ENCODE data around the gene TMPO.
A peak's percentile ranks its signal among the peaks of the same experiment; 100 is the strongest.
"Not testable (repeated sequence)": the region's sequence is repeated elsewhere in the genome, so short reads cannot be mapped to it uniquely, and the experiment has no call there.

Gene TMPO, protein sequence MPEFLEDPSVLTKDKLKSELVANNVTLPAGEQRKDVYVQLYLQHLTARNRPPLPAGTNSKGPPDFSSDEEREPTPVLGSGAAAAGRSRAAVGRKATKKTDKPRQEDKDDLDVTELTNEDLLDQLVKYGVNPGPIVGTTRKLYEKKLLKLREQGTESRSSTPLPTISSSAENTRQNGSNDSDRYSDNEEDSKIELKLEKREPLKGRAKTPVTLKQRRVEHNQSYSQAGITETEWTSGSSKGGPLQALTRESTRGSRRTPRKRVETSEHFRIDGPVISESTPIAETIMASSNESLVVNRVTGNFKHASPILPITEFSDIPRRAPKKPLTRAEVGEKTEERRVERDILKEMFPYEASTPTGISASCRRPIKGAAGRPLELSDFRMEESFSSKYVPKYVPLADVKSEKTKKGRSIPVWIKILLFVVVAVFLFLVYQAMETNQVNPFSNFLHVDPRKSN

GRCh38 chr12:98515287-98516110, at the start of gene TMPO:
Gene TMPO, plus strand, starts transcription at chr12:98515590. Its CDS starts 278 bp downstream, at chr12:98515868.
- DNase-seq, result peak; percentile 99

GRCh38 chr12:98465950-98466602, 49.3 kb upstream of the TMPO start:
- no peak for DNase-seq

DNA sequence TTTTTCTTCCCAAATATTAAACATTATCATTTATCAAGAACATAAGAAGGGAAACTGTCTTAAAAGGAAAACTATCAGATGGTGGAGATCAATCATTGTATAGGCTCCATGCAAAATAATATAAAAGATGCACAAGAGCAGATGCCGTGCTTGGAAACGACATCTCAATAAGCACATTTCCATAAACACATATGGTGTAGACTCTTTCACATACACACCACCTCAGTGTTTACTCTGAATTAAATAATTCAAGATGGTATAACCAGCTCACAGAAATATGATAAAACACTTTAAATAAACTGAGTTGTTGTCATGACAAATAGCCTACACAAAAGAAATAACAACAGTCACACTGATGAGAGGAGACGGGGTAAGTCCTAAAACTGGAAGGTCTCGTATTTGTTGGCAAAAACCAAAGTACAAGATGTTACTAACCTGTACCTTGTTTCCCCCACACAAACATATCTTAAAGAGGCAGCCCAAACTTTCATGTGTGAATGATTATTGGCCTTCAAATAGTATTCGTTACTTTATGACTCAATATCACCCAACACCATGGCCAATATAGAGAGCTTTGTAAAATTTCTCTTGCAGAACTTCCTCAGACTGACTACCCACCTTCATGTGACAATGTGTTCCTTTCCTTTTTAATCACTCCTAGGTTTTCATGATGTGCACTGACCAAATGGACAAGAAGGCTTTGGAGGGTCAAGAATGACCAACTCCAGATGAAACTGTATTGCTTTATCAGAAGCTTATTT, 48.6 kb upstream of the TMPO start:
- DNase-seq, result no peak

DNA sequence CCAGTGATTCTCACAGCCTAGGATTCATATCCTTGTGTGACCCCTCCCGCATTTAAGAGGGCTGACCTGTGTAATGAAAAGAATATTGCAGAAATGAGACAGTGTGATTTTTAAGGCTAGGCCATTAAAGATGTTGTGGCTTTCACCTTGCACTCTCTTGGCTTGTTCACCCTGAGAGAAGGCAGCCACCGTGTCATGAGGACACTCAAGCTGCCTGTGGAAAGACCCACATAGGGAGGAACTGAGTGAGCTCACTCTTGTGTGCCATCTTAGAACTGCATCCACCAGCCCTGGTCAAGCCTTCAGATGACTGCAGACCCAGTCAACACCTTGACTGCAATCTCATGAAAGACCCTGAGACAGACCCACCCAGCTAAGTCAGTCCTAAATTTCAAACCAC, 46.3 kb upstream of the TMPO start:
- no peak for DNase-seq

DNA sequence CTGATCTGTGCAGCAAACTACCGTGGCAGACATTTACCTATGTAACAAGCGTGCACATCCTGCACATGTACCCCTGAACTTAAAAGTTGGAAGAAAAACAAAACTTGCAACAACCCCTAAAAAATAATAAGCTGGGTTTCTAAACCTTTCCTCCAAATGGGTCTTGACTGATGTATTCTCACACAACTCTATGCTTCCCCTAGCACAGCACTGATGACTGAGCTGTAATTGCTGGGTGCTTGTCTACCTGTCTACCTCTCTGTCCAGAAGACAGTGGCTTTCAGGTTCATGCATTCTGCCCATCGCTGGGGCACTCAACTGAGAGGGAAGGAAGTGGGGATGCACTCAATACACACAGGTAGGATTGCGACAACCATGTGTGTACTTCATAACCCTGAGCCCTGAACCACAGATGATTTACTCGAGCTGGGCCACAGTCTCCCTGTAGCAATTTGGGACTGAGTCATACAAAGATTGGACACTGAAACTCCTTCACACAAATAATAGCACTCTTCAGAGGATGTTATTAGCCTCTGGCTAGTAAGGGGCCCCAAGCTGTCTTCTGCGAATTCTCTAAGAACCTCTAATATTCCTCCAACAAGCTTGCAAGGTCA, 44.8 kb upstream of the TMPO start:
- no peak for DNase-seq

- DNase-seq, result no peak
Measured at GRCh38 chr12:98471085-98471484, 44.3 kb upstream of the TMPO start.

DNA sequence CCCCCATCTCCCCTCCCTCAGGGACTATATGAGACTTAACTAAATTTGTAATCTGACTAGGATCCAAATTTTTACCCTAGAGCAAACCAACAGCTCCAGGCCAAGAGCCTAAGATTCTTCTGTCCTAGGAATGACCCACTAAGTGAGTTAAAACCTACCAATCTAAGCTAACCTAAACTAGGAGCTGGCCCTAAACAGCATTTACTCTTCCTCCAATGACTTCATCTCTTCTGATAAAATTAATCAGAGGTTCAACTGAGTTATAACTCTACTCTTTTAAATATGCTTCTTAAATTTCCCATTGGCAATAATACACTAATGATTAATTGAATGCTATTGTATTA, 39.9 kb upstream of the TMPO start:
- DNase-seq, result no peak

DNA sequence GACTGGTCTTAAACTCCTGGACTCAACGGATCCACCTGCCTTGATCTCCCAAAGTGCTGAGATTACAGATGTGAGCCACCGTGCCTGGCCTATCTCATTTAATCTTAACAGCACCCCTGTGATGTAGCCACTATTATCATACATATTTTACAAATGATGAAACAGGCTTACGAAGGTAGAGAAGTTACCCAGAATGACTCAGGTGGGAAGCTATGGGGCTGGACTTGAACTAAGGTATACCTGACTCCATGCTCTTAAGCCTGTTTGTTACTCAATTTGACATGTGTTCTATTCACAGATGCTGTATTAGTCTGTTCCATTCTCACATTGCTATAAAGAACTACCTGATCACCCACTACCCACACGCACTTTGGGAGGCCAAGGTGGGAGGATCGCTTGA, 36.8 kb upstream of the TMPO start:
- DNase-seq, result no peak

DNA sequence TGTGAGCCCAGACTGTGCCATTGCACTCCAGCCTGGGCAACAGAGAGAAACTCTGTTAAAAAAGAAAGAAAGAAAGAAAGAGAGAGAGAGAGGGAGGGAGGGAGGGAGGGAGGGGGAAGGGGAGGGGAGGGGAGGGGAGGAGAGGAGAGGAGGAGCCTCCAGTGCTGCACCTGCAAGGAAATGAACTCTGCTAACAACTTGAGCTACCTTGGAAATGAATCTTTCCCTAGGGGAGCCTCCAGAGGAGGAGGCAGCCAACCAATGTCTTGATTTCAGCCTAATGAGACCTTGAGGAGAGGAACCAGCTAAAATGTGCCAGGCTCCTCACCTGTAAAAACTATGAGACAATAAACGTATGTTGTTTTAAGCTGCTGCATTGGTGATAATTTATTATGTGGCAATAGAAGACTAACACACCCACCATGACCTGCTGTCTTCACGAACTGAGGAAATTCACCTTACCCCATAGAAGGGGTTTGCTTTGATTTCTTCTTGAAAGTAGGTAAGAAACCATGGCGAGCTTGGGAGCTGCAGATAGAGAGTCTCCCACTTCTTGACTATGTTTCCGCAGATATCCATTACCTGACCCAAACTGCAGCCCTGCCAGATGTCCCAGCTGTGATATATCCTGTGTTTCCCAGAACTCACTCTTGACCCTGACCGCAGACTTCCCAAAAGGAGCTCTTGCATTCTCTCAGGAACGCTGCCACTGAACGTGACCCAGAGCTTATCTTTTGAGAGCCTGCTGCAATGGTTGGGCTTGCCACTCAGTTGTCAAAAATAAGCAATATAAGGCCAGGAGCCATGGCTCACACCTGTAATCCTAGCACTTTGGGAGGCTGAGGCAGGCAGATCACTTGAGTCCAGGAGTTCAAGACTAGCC, 31.5 kb upstream of the TMPO start:
- no peak for DNase-seq

GRCh38 chr12:98485792-98486340, 29.5 kb upstream of the TMPO start:
- DNase-seq, result no peak

- DNase-seq, result not testable (repeated sequence)
Measured at GRCh38 chr12:98488416-98488815, 27.0 kb upstream of the TMPO start.

- DNase-seq, result no peak
Measured at GRCh38 chr12:98489176-98489575, 26.2 kb upstream of the TMPO start.

DNA sequence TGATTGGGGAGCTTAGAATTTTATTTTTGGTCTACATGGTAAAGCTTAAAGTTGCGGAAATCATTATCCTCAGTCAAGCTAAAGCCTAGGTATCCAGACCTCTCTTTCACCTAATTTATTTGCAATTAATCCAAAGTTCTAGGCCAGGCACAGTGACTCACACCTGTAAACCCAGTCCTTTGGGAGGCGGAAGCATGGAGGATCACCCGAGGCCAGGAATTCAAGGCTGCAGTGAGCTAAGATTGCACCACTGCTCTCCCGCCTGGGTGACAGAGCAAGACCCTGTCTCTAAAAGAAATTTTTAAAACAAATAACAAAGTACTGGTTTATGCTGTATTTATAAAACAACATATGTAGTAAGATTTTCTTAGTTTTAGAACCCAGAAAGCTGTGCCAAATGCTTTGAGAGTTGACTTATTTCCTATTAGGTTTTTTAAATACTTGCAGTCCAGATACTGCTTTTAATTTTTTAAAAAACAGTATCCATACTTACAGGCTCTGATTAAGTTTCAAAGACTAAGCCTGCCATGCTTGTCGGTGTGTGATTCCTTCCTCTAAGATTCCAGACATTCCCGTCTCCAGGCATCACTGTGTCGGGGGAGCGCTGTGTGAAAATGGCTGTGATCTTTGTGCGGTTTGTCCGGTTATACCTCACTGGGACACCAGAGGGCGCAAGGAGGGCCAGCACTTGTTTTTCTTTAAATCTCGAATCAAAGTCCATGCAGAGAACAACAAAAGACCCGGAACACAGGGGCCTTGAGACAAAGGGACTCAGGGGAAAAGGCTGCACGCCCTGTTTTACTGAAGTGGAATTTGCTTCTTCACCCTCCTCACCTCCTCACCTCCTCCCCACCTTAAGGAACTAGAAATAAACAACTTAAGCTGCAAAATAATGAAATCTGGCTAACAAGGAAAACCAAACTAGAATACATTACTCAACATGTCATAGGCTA, 24.6 kb upstream of the TMPO start:
- peak; percentile 87 for DNase-seq

- no peak for DNase-seq
Measured at GRCh38 chr12:98492580-98493140, 22.7 kb upstream of the TMPO start.

GRCh38 chr12:98501266-98501629, 14.1 kb upstream of the TMPO start:
- not testable (repeated sequence) for DNase-seq

DNA sequence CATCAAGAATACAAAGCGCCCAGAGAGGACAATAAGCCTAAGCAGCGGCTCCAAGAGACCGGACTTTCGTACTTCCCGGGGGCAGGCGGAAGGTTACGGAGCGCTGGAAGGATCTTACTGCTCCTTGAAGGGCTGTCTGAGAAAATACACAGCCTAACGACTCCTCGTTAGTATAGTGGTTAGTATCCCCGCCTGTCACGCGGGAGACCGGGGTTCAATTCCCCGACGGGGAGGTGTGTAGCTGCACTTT, 12.1 kb upstream of the TMPO start:
- peak; percentile 85 for DNase-seq

GRCh38 chr12:98503592-98504367, 11.6 kb upstream of the TMPO start:
- DNase-seq, result peak; percentile 93

DNA sequence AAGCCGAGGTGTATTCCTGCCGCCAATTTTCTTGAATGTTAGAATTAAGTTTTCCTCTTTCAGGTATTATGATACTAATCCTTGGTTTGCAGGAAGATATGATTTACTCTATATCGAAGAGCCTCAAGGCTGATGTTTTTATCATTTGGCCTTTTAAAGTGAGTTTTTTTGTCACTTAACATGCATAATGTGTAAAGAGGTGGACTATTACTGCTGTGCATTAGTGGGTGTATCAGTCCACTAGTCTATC, 11.1 kb upstream of the TMPO start:
- DNase-seq, result no peak

DNA sequence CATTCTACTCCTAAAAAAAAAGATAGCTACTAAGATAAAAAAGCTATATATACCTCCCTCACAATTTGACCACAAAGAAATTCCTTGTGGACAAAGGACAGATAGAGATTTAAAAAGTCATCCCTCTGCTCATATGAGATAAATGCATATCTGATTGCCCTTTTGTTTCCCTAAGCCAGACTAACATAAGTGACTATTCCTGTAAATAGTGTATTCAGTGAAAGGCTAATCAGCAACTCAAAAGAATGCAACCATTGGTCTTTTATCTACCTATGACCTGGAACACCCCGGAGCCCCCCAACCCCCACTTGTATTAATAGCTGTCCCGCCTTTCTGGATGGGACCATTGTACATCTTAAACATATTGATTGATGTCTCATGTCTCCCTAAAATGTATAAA, 6.3 kb upstream of the TMPO start:
- no peak for DNase-seq
